GM13977 (cell line): ENCODE data around the gene GLT6D1.

Experiments
- DNase-seq: peaks from one replicate; pipeline ENCODE4 v3.0.0; 2012; ENCODE audit warnings: low spot score
- CTCF ChIP-seq: IDR thresholded peaks from 2 replicates; pipeline ENCODE4 v1.5.1; 2012; ENCODE audit warnings: mild to moderate bottlenecking, control low read depth; ENCODE audit not compliant: insufficient read depth; ENCODE audit errors: extremely low read depth, missing control alignments
- in situ Hi-C: fragments of 300-500 bp; cut with MboI; formaldehyde crosslinking; loops from one replicate; pipeline ENCODE4 v1.12.0; 2022; ENCODE audit warnings: low sequenced_read_pairs, low pct_unique_long_range_greater_than_20kb, mixed read lengths, inconsistent platforms; ENCODE audit not compliant: unreplicated experiment

GLT6D1 gene

GRCh38 chr9:135613946-135614805 lies 25.2 kb downstream of the GLT6D1 start:
- peak; percentile 26 for DNase-seq
- no peak for TF ChIP-seq CTCF
- in situ Hi-C loops, result no loop called here

- in situ Hi-C loops, result no loop called here
- no peak for TF ChIP-seq CTCF
- no peak for DNase-seq
These were observed 26.1 kb downstream of the GLT6D1 start for GRCh38 chr9:135612981-135613910.

GRCh38 chr9:135612437-135612836 lies 26.9 kb downstream of the GLT6D1 start:
- in situ Hi-C loops, result no loop called here
- no peak for TF ChIP-seq CTCF
- DNase-seq, result no peak

GRCh38 chr9:135611875-135612209 lies 27.5 kb downstream of the GLT6D1 start:
- no peak for TF ChIP-seq CTCF
- no peak for DNase-seq
- in situ Hi-C loops, result no loop called here

- no peak for TF ChIP-seq CTCF
- no peak for DNase-seq
- in situ Hi-C loops, result no loop called here
These were observed 28.0 kb downstream of the GLT6D1 start for GRCh38 chr9:135611142-135611874.
